ENCODE data around the gene IL18BP.
A peak's percentile ranks its signal among the peaks of the same experiment; 100 is the strongest.

The IL18BP gene

GRCh38 chr11:71997594-71997993 is 1.1 kb upstream of the IL18BP start:
- no peak for DNase-seq

- DNase-seq: no peak
These were observed 648 bp upstream of the IL18BP start for GRCh38 chr11:71998061-71998460.

- DNase-seq: no peak
These were observed 653 bp downstream of the IL18BP start for GRCh38 chr11:71999362-71999761.

GRCh38 chr11:71999798-72000197 is 1.1 kb downstream of the IL18BP start:
- no peak for DNase-seq

GRCh38 chr11:72000202-72000867 is 1.6 kb downstream of the IL18BP start:
- DNase-seq: no peak

- no peak for DNase-seq
These were observed 2.6 kb downstream of the IL18BP start for GRCh38 chr11:72001285-72001684.

- peak; percentile 79 for DNase-seq
These were observed 3.3 kb downstream of the IL18BP start for GRCh38 chr11:72001834-72002591.

- no peak for DNase-seq
These were observed 4.4 kb downstream of the IL18BP start for GRCh38 chr11:72002841-72003775.

GRCh38 chr11:72003776-72004171 is 5.1 kb downstream of the IL18BP start:
- DNase-seq: no peak

- no peak for DNase-seq
These were observed 6.0 kb downstream of the IL18BP start for GRCh38 chr11:72004515-72005346.

GRCh38 chr11:72005347-72006260 is 6.9 kb downstream of the IL18BP start:
- no peak for DNase-seq

GRCh38 chr11:72006309-72007088 is 7.8 kb downstream of the IL18BP start:
- no peak for DNase-seq

GRCh38 chr11:72007089-72007476 is 8.4 kb downstream of the IL18BP start:
- DNase-seq: no peak

GRCh38 chr11:72007587-72007986 is 8.9 kb downstream of the IL18BP start:
- no peak for DNase-seq

GRCh38 chr11:72008728-72009127 is 10.0 kb downstream of the IL18BP start:
- DNase-seq: no peak

- no peak for DNase-seq
These were observed 10.4 kb downstream of the IL18BP start for GRCh38 chr11:72009156-72009555.

- no peak for DNase-seq
These were observed 12.0 kb downstream of the IL18BP start for GRCh38 chr11:72010529-72011233.

GRCh38 chr11:72012091-72012630 is 13.5 kb downstream of the IL18BP start:
- DNase-seq: no peak

- DNase-seq: no peak
These were observed 14.4 kb downstream of the IL18BP start for GRCh38 chr11:72012897-72013721.
